Ascending aorta (tissue), 2 donors: ENCODE results near the gene CYP17A1. TPM values are rescaled to one million over a fixed set of nuclear protein-coding genes. Genes with fewer than 3 reads are reported as not detected.

ENCODE experiments used
- DNase-seq, 2 donors: peaks; one replicate each; pipeline ENCODE4 v3.0.0-alpha.2; 2019; ENCODE audit warnings: low spot score in 2 of 2
- H3K27ac ChIP-seq, 2 donors: fragments of 200-600 bp; sonication (generic); one replicate each; pipeline ENCODE4 v1.5.1; 2016 to 2017; ENCODE audit warnings: mild to moderate bottlenecking in 1 of 2
- H3K27me3 ChIP-seq: fragments of 200-600 bp; sonication (generic); one replicate; pipeline ENCODE4 v1.5.1; 2017
- H3K36me3 ChIP-seq, 2 donors: fragments of 200-600 bp; sonication (generic); one replicate each; pipeline ENCODE4 v1.5.1; 2016
- H3K4me1 ChIP-seq, 2 donors: fragments of 200-600 bp; sonication (generic); one replicate each; pipeline ENCODE4 v1.5.1; 2016 to 2017; ENCODE audit warnings: mild to moderate bottlenecking in 1 of 2
- H3K4me3 ChIP-seq, 2 donors: fragments of 200-600 bp; sonication (generic); one replicate each; pipeline ENCODE4 v1.5.1; 2016 to 2017; ENCODE audit warnings: mild to moderate bottlenecking in 1 of 2
- H3K9me3 ChIP-seq, 2 donors: fragments of 200-600 bp; sonication (generic); one replicate each; pipeline ENCODE4 v1.5.1; 2016
- intact Hi-C: fragments of 100-400 bp; cut with DNase I; formaldehyde crosslinking; loops from one replicate; pipeline ENCODE4 v1.15.1; 2023
- total RNA-seq: library from RNA; depleted of rRNA; stranded (reverse); fragments of >200 nt; gene quantifications from one replicate; pipeline ENCODE4 v1.1.0, GENCODE V29; 2016
- TF ChIP-seq, protein P1 (sequence below), 3 experiments: fragments of 200-600 bp in 2 of 3; fragments of 450-650 bp in 1 of 3; sonication (generic) in 2 of 3; IDR thresholded peaks; one replicate each; pipeline ENCODE4 v1.5.1; 2016 to 2019; ENCODE audit warnings: antibody characterized with exemption in 3 of 3, mild to moderate bottlenecking in 1 of 3, moderate library complexity in 1 of 3

The CYP17A1 gene
- total RNA-seq, 1 donor from 2014 or later, result 116 TPM

- no peaks in the 10 kb centered on the region for H3K9me3 ChIP-seq
- intact Hi-C loops, result no loop called here
- no peak overlapping the region for H3K4me3 ChIP-seq
- H3K4me1 ChIP-seq, result peaks cover 23 to 30% of the 10 kb centered on the region in 2 donors
- no peaks in the 10 kb centered on the region for H3K27me3 ChIP-seq
- peak; percentile 53 to 79 for DNase-seq
- TF ChIP-seq, protein P1, sequence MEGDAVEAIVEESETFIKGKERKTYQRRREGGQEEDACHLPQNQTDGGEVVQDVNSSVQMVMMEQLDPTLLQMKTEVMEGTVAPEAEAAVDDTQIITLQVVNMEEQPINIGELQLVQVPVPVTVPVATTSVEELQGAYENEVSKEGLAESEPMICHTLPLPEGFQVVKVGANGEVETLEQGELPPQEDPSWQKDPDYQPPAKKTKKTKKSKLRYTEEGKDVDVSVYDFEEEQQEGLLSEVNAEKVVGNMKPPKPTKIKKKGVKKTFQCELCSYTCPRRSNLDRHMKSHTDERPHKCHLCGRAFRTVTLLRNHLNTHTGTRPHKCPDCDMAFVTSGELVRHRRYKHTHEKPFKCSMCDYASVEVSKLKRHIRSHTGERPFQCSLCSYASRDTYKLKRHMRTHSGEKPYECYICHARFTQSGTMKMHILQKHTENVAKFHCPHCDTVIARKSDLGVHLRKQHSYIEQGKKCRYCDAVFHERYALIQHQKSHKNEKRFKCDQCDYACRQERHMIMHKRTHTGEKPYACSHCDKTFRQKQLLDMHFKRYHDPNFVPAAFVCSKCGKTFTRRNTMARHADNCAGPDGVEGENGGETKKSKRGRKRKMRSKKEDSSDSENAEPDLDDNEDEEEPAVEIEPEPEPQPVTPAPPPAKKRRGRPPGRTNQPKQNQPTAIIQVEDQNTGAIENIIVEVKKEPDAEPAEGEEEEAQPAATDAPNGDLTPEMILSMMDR (IDR thresholded peaks at IDR 0.05), result no peak
- H3K27ac ChIP-seq, result peak overlapping the region; percentile 95 to 99
- peaks cover 2% of the 10 kb centered on the region in 2 donors for H3K36me3 ChIP-seq
Measured at GRCh38 chr10:102819054-102819453, 18.2 kb downstream of the CYP17A1 start.

DNA sequence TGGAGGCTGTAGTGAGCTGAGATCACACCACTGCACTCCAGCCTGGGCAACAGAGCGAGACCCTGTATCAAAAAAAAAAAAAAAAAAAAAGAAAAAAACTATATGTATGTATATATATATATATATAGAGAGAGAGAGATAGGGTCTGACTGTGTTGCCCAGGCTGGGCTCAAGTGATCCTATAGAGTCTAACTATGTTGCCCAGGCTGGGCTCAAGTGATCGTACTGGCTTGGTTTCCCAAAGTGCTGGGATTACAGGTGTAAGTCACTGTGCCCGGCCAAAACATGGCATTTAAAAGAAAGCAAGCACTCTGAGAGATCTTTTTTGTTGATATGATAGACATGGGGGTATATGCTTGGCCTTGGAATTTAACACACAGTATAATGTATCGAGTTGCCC is 20.0 kb downstream of the CYP17A1 start:
- H3K27ac ChIP-seq, result peak overlapping the region; percentile 95 to 99
- H3K27me3 ChIP-seq, result no peaks in the 10 kb centered on the region
- no peak for DNase-seq
- no peak overlapping the region for H3K4me3 ChIP-seq
- peaks cover 20 to 21% of the 10 kb centered on the region in 2 donors for H3K36me3 ChIP-seq
- intact Hi-C loops, result loop anchor here (2.0 kb wide), 1 partner anchor 74 kb away; the partner anchor contains the start of gene WBP1L
- TF ChIP-seq, protein P1 (IDR thresholded peaks at IDR 0.05), result no peak
- no peaks in the 10 kb centered on the region for H3K9me3 ChIP-seq
- H3K4me1 ChIP-seq, result peaks cover 23 to 42% of the 10 kb centered on the region in 2 donors

DNA sequence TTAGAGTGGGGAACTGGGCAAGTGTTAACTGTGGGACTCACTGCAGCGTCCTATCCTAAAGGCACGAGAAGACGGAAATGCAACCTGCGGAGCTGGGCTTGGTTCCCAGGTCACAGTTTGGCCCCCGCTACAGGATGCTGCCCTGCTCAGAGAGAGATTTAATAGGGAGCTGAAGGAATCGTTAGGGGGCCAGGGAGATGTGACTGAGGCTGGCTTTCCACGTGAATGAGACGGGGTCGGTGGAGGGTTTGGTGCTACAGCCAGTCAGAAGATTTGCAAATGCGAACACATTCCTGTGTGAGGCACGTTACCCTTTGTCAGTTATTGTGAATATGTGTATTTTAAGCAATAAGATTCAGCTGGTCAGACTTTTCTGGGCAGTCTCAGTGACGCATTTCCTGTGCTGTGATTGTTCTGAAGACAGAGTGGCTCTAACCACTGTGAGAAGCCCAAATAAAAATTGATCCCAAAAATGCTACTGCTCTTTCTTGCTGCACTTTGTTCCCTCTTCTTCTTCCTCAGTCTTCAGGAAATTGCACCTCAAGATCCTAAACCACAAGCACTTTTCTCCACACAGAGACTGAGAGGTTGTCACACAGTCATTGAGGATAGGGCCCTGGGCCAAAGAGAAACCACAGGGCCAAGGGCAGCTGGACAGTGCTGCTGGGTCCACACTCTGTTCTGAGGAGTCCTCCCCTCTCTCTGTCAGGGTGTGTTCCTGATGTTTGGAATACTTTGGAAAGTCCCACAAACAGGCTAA is 21.2 kb downstream of the CYP17A1 start:
- H3K9me3 ChIP-seq, result no peaks in the 10 kb centered on the region
- peak; percentile 48 to 94 for DNase-seq
- H3K36me3 ChIP-seq, result peaks cover 32 to 33% of the 10 kb centered on the region in 2 donors
- H3K4me1 ChIP-seq, result peaks cover 23 to 42% of the 10 kb centered on the region in 2 donors
- intact Hi-C loops, result loop anchor here (1.0 to 2.0 kb wide), 4 partner anchors 15 to 73 kb away; partner anchors contain the start of gene WBP1L
- TF ChIP-seq, protein P1 (IDR thresholded peaks at IDR 0.05), result no peak
- no peaks in the 10 kb centered on the region for H3K27me3 ChIP-seq
- peak overlapping the region; percentile 95 to 99 for H3K27ac ChIP-seq
- H3K4me3 ChIP-seq, result peak overlapping the region in 1 of 2 donors; percentile 40

GRCh38 chr10:102814873-102815661 is 22.1 kb downstream of the CYP17A1 start:
- Histone ChIP-seq H3K4me1 (peaks cover 23 to 42% of the 10 kb centered on the region in 2 donors), H3K27ac (peak overlapping the region; percentile 95 to 99), H3K27me3 (no peaks in the 10 kb centered on the region), H3K36me3 (peaks cover 39% of the 10 kb centered on the region in 2 donors), H3K9me3 (no peaks in the 10 kb centered on the region), H3K4me3 (peak overlapping the region in 1 of 2 donors; percentile 40)
- TF ChIP-seq, protein P1 (IDR thresholded peaks at IDR 0.05), result peak in 1 of 3 experiments; percentile 7
- DNase-seq, result peak; percentile 57 to 94
- intact Hi-C loops, result loop anchor here (1.0 to 2.0 kb wide), 3 partner anchors 14 to 63 kb away; no protein-coding TSS in a partner anchor

DNA sequence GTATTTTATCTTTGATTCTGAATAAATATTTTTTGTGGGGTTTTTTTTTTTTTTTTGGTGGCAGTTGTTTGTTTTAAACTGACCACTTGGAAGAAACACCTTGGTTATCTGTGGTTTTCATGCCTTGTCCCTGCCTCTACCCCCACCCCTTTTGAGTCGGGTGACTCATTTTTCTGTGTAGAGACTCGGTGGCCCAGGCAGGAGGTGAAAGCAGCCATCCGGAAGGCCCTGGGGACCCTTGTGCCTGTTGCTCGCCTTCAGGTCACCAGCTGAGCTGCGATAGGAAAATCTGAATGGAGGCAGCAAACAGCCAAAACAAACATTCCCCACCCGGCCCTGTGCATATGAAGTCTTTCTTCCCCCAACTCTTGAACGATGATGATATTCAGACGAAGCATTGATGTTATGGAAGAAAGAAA is 22.8 kb downstream of the CYP17A1 start:
- no peak overlapping the region for H3K4me3 ChIP-seq
- H3K27ac ChIP-seq, result peak overlapping the region; percentile 95 to 99
- peaks cover 45% of the 10 kb centered on the region in 2 donors for H3K36me3 ChIP-seq
- TF ChIP-seq, protein P1 (IDR thresholded peaks at IDR 0.05), result no peak
- H3K27me3 ChIP-seq, result no peaks in the 10 kb centered on the region
- intact Hi-C loops, result loop anchor here (2.0 kb wide), 2 partner anchors 14 to 32 kb away; no protein-coding TSS in a partner anchor
- peak in 1 of 2 donors; percentile 86 for DNase-seq
- peaks cover 23 to 42% of the 10 kb centered on the region in 2 donors for H3K4me1 ChIP-seq
- H3K9me3 ChIP-seq, result no peaks in the 10 kb centered on the region
